H1 (cell line): ENCODE measurements around the gene BABAM1. TPM values are rescaled to one million over a fixed set of nuclear protein-coding genes. Genes with fewer than 3 reads are reported as not detected.

Experiments used
- ATF3 ChIP-seq: IDR thresholded peaks from 2 replicates; pipeline ENCODE4 v1.6.1; 2011; ENCODE audit warnings: low read depth, mild to moderate bottlenecking, low read length; ENCODE audit not compliant: insufficient read depth
- BACH1 ChIP-seq: IDR thresholded peaks from 2 replicates; pipeline ENCODE4 v1.6.1; 2012; ENCODE audit warnings: low read length, improper control_type of control experiment
- CHD2 ChIP-seq: IDR thresholded peaks from 2 replicates; pipeline ENCODE4 v1.6.1; 2012; ENCODE audit warnings: low read length, improper control_type of control experiment
- CHD7 ChIP-seq: fragments of 300-600 bp; sonication (generic); IDR thresholded peaks from 2 replicates; pipeline ENCODE4 v1.7.1; 2012; ENCODE audit warnings: low read length, moderate library complexity, mild to moderate bottlenecking, inconsistent platforms; ENCODE audit not compliant: insufficient replicate concordance
- POLR2AphosphoS5 ChIP-seq: IDR thresholded peaks from 2 replicates; pipeline ENCODE4 v1.6.1; 2011; ENCODE audit warnings: low read depth, low read length
- RAD21 ChIP-seq, 2 experiments: IDR thresholded peaks in 1 of 2; conservative IDR thresholded peaks in 1 of 2; 2 replicates each; pipeline ENCODE4 v1.6.1; 2011; ENCODE audit warnings: low read depth in 2 of 2, low read length in 2 of 2, improper control_type of control experiment in 1 of 2, inconsistent platforms in 1 of 2, mild to moderate bottlenecking in 1 of 2, moderate library complexity in 1 of 2
- RBBP5 ChIP-seq: IDR thresholded peaks from 2 replicates; pipeline ENCODE4 v1.7.1; 2012; ENCODE audit warnings: low read depth, mild to moderate bottlenecking, inconsistent platforms, low read length, moderate library complexity, borderline replicate concordance
- RXRA ChIP-seq: IDR thresholded peaks from 2 replicates; pipeline ENCODE4 v1.6.1; 2011; ENCODE audit warnings: low read depth, mild to moderate bottlenecking, low read length, moderate library complexity; ENCODE audit not compliant: insufficient read depth
- SAP30 ChIP-seq: fragments of 300-600 bp; sonication (generic); IDR thresholded peaks from 2 replicates; pipeline ENCODE4 v1.7.1; 2012; ENCODE audit warnings: low read length, moderate library complexity, mild to moderate bottlenecking, inconsistent platforms; ENCODE audit not compliant: insufficient read depth, insufficient replicate concordance
- SIRT6 ChIP-seq: IDR thresholded peaks from one replicate; pipeline ENCODE4 v1.7.1; 2012; ENCODE audit warnings: low read length, inconsistent platforms
- TAF1 ChIP-seq: IDR thresholded peaks from 2 replicates; pipeline ENCODE4 v1.6.1; 2011; ENCODE audit warnings: mild to moderate bottlenecking, low read depth, low read length
- YY1 ChIP-seq: IDR thresholded peaks from 2 replicates; pipeline ENCODE4 v1.6.1; 2011; ENCODE audit warnings: low read depth, mild to moderate bottlenecking, low read length
- polyA plus RNA-seq, 7 experiments: library from polyadenylated mRNA; depleted of rRNA in 3 of 7; stranded (reverse) in 5 of 7; unstranded in 2 of 7; fragments of >200 nt in 5 of 7; fragments of 200-250 nt in 2 of 7; gene quantifications; 1 replicate in 5 of 7; 2 replicates in 1 of 7; 4 replicates in 1 of 7; pipeline versions ENCODE4 v1.2.1 to v1.2.3, GENCODE V29; 2011 to 2013; ENCODE audit warnings: missing spikeins in 2 of 7, mixed read lengths in 2 of 7
- total RNA-seq: library from RNA; stranded (reverse); fragmentation: NEBNext Ultra II Directional; extraction: Animal tissue kit (Norgen Biotek cat#: 25700); gene quantifications from 2 replicates; pipeline ENCODE4 v1.2.1, GENCODE V29; 2021

The BABAM1 gene
- total and polyA plus RNA-seq, 2 of the 8 experiments (the other 6 are each of a cell fraction or from before 2014, with no cell fraction given), result 127 to 133 TPM

- TF ChIP-seq CHD7 (no peak), POLR2AphosphoS5 (no peak), RAD21 (IDR thresholded peaks at IDR 0.05 in 1 of 2, conservative IDR thresholded peaks at IDR 0.05 in 1 of 2; ENCODE audit: low read depth in 2 of 2, low read length in 2 of 2) (no peak), SIRT6 (no peak), RXRA (no peak), TAF1 (no peak), RBBP5 (no peak), CHD2 (no peak), SAP30 (no peak), YY1 (no peak), ATF3 (no peak), BACH1 (no peak)
Observed at GRCh38 chr19:17225053-17225452, 42.2 kb upstream of the BABAM1 start (continued).
